PC-3 (cell line): ENCODE measurements around the gene ZCCHC14. TPM values are rescaled to one million over a fixed set of nuclear protein-coding genes. Genes with fewer than 3 reads are reported as not detected.

Experiments used
- ATAC-seq: fragments of 200-7000 bp; cut with Tn5 transposase; 2 replicates; pipeline ENCODE4 v1.9.1; 2020; ENCODE audit warnings: mild to moderate bottlenecking, moderate library complexity
- BruUV-seq: library from RNA; stranded (reverse); fragments of 400-500 nt; replicated peaks from 2 replicates; lab custom pipeline; 2021; lab: Mats Ljungman, UMichigan
- CTCF ChIA-PET: fragments of 300-600 bp; sonication (Branson Sonifier 250); formaldehyde crosslinking; loops from one replicate; lab custom pipeline; 2022; ENCODE audit warnings: antibody characterized with exemption; lab: Charles Lee
- POLR2A ChIA-PET: fragments of 300-600 bp; sonication (Branson Sonifier 250); formaldehyde crosslinking; loops from one replicate; lab custom pipeline; 2022; ENCODE audit warnings: antibody characterized with exemption; ENCODE audit not compliant: unreplicated experiment; lab: Charles Lee
- DNase-seq: peaks from one replicate; pipeline ENCODE4 v3.0.0-alpha.2; 2015
- H2AFZ ChIP-seq: fragments of 300-600 bp; sonication (generic); 2 replicates; pipeline ENCODE4 v1.6.0; 2016; ENCODE audit warnings: antibody characterized with exemption, low read length
- H3F3A ChIP-seq: fragments of 300-600 bp; sonication (generic); one replicate; pipeline ENCODE4 v1.6.0; 2017; ENCODE audit warnings: antibody characterized with exemption, low read length, control low read depth, mild to moderate bottlenecking; ENCODE audit not compliant: unreplicated experiment
- H3K27ac ChIP-seq: fragments of 300-600 bp; sonication (generic); 2 replicates; pipeline ENCODE4 v1.5.1; 2016; ENCODE audit warnings: mild to moderate bottlenecking, low read length
- H3K27me3 ChIP-seq: fragments of 300-600 bp; sonication (generic); 2 replicates; pipeline ENCODE4 v1.6.1; 2016; ENCODE audit warnings: low read length, mixed read lengths
- H3K36me3 ChIP-seq: fragments of 300-600 bp; sonication (generic); 2 replicates; pipeline ENCODE4 v1.6.1; 2016; ENCODE audit warnings: low read depth, mixed run types, low read length, mixed read lengths
- H3K4me1 ChIP-seq: fragments of 300-600 bp; sonication (generic); 2 replicates; pipeline ENCODE4 v1.5.1; 2016; ENCODE audit warnings: low read length; ENCODE audit not compliant: insufficient read depth
- H3K4me2 ChIP-seq: fragments of 300-600 bp; sonication (generic); 2 replicates; pipeline ENCODE4 v1.6.0; 2016; ENCODE audit warnings: low read length
- H3K4me3 ChIP-seq: fragments of 300-600 bp; sonication (generic); 2 replicates; pipeline ENCODE4 v1.5.1; 2016; ENCODE audit warnings: mild to moderate bottlenecking, low read length, mixed read lengths
- H3K79me2 ChIP-seq: fragments of 300-600 bp; sonication (generic); 2 replicates; pipeline ENCODE4 v1.6.1; 2017; ENCODE audit warnings: low read length, mixed read lengths
- H3K9ac ChIP-seq: fragments of 300-600 bp; sonication (generic); 2 replicates; pipeline ENCODE4 v1.6.0; 2016; ENCODE audit warnings: mild to moderate bottlenecking, low read length
- H3K9me2 ChIP-seq: fragments of 300-600 bp; sonication (generic); replicated peaks from 2 replicates; pipeline ENCODE4 v1.6.1; 2016; ENCODE audit warnings: mixed run types, low read length, mixed read lengths
- H3K9me3 ChIP-seq: fragments of 300-600 bp; sonication (generic); 2 replicates; pipeline ENCODE4 v1.6.1; 2016; ENCODE audit warnings: low read length, mixed read lengths
- H4K20me1 ChIP-seq: fragments of 300-600 bp; sonication (generic); 2 replicates; pipeline ENCODE4 v1.6.1; 2016; ENCODE audit warnings: low read length, mixed read lengths
- EZH2 ChIP-seq: fragments of 300-600 bp; sonication (generic); IDR thresholded peaks from one replicate; pipeline ENCODE4 v1.6.1; 2017; ENCODE audit warnings: antibody characterized with exemption, mild to moderate bottlenecking, low read length; ENCODE audit not compliant: unreplicated experiment
- EZH2phosphoT487 ChIP-seq: fragments of 300-600 bp; sonication (generic); IDR thresholded peaks from 2 replicates; pipeline ENCODE4 v1.6.1; 2018; ENCODE audit warnings: mild to moderate bottlenecking, antibody characterized with exemption, low read length, borderline replicate concordance
- intact Hi-C: fragments of 100-400 bp; cut with micrococcal nuclease; formaldehyde crosslinking; loops from 2 replicates; pipeline ENCODE4 v1.9.0; 2023
- total RNA-seq: library from RNA; depleted of rRNA; stranded (reverse); fragments of >200 nt; gene quantifications from 2 replicates; pipeline ENCODE4 v1.2.3, GENCODE V29; 2014
- TF ChIP-seq, protein P1 (sequence below): fragments of 300-600 bp; sonication (generic); conservative IDR thresholded peaks from 2 replicates; pipeline ENCODE4 v1.5.1; 2017; ENCODE audit warnings: antibody characterized with exemption, low read depth, mild to moderate bottlenecking, low read length

ZCCHC14 gene
- total RNA-seq, 1 experiment from 2014 or later: 5.3 TPM

DNA sequence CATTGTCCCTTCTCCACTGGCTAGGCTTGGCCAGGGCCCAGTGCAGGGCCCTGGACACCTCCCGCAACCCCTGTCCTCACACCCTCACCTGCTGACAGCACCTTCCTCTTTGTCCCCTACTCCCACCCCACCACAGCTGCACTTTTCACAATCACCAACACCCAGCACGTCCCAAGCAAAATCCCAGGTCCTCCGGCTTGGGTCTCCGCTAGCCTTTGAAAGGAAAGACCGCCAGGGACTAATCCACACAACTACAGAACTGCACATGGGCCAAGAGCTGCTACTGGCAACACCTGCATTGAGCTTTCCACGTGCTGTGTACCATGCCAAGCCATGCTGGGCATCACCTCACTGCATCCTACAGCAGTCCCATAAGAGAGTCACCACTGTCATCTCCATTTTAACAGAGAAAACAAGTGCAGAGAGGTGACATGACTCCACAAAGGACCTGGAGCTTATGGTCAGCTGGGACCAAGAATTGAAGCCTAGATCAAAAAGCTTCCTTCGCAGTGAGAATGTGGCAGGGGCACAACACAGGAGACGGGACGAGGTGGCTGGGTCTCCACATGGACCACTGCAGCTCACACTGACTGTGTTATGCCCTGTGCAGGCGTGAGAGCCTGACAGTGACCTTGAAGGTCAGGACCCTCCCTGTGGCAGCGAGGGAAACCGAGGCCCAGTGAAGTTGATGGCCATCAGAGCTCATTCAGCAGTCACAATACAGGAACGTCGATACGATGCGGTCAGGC is 131.8 kb downstream of the ZCCHC14 start:
- Histone ChIP-seq H3K9me3 (no peaks in the 10 kb centered on the region), H3K4me2 (no peak overlapping the region), H3K4me3 (no peak overlapping the region), H3K79me2 (0 out of 2 replicates have a peak, but pooled peaks cover 7% of the 10 kb centered on the region), H3K4me1 (no peaks in the 10 kb centered on the region), H3K27me3 (no peaks in the 10 kb centered on the region), H3K9me2 (no peaks in the 10 kb centered on the region), H2AFZ (no peak overlapping the region), H3K27ac (no peak overlapping the region), H3K9ac (no peak overlapping the region), H3F3A (no peaks in the 10 kb centered on the region), H4K20me1 (no peaks in the 10 kb centered on the region), H3K36me3 (no peaks in the 10 kb centered on the region; the same call in 1 of the 2 replicates)
- TF ChIP-seq, protein P1, sequence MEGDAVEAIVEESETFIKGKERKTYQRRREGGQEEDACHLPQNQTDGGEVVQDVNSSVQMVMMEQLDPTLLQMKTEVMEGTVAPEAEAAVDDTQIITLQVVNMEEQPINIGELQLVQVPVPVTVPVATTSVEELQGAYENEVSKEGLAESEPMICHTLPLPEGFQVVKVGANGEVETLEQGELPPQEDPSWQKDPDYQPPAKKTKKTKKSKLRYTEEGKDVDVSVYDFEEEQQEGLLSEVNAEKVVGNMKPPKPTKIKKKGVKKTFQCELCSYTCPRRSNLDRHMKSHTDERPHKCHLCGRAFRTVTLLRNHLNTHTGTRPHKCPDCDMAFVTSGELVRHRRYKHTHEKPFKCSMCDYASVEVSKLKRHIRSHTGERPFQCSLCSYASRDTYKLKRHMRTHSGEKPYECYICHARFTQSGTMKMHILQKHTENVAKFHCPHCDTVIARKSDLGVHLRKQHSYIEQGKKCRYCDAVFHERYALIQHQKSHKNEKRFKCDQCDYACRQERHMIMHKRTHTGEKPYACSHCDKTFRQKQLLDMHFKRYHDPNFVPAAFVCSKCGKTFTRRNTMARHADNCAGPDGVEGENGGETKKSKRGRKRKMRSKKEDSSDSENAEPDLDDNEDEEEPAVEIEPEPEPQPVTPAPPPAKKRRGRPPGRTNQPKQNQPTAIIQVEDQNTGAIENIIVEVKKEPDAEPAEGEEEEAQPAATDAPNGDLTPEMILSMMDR: no peak
- no peak for TF ChIP-seq EZH2phosphoT487
- TF ChIP-seq EZH2: no peak
- BruUV-seq: no TSS peak
- no peak for DNase-seq
- CTCF ChIA-PET: no interaction called here
- intact Hi-C loops: no loop called here
- no peak for ATAC-seq
- POLR2A ChIA-PET: no interaction called here

DNA sequence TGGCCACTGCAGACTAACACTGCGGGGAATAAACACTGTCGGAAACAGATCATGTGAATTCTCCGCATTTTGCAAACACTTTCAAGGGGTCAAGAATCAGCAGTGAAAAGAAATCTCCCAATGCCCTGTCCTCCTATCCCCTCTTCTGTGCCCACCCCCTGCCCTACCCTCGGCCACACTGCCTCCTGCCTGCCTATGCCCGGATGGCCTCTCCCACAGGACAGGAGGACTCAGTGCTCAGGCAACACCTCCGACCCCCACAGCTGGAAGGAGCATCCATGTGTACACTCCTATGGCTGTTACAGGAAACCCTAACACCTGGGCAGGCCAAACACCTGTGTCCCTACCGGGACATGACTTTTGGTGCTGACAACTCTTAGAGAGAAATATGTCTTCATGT is 133.7 kb downstream of the ZCCHC14 start:
- Histone ChIP-seq H3F3A (no peaks in the 10 kb centered on the region), H3K9ac (no peak overlapping the region), H3K36me3 (no peaks in the 10 kb centered on the region; the same call in 1 of the 2 replicates), H3K4me2 (no peak overlapping the region), H3K9me2 (no peaks in the 10 kb centered on the region), H3K79me2 (no peaks in the 10 kb centered on the region), H3K27me3 (no peaks in the 10 kb centered on the region), H3K27ac (no peak overlapping the region), H3K4me3 (no peak overlapping the region), H4K20me1 (no peaks in the 10 kb centered on the region), H2AFZ (no peak overlapping the region), H3K4me1 (no peaks in the 10 kb centered on the region), H3K9me3 (no peaks in the 10 kb centered on the region)
- intact Hi-C loops: no loop called here
- ChIA-PET CTCF (no interaction called here), POLR2A (no interaction called here)
- ATAC-seq: no peak
- DNase-seq: no peak
- TF ChIP-seq, protein P1: no peak
- TF ChIP-seq EZH2 (no peak), EZH2phosphoT487 (no peak)
- no TSS peak for BruUV-seq

DNA sequence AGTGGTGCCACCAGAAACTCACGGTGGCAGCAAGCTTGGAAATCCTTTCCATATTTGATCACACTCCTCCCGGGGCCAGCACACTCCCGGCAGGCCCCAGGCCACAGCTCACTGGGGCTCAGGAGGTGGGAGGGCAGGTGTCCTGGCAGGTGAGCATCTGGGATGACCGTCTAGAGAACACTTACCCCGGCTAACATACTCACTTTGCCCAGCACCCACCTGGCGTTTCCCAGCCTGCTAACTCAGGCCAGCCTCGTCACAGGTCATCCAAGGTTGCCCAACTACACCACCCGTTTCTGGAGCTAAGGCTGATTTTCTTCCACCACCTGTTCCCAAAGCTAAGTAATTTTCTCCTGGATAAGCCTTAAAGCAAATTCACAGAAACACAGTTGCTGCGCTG is 134.1 kb downstream of the ZCCHC14 start:
- intact Hi-C loops: no loop called here
- Histone ChIP-seq H3K9me3 (no peaks in the 10 kb centered on the region), H3K9ac (no peak overlapping the region), H3K4me2 (no peak overlapping the region), H3K36me3 (no peaks in the 10 kb centered on the region; the same call in 1 of the 2 replicates), H3K79me2 (no peaks in the 10 kb centered on the region), H2AFZ (no peak overlapping the region), H3K27ac (no peak overlapping the region), H3K9me2 (no peaks in the 10 kb centered on the region), H3K4me1 (no peaks in the 10 kb centered on the region), H4K20me1 (no peaks in the 10 kb centered on the region), H3K4me3 (no peak overlapping the region), H3K27me3 (no peaks in the 10 kb centered on the region), H3F3A (no peaks in the 10 kb centered on the region)
- CTCF ChIA-PET: no interaction called here
- no TSS peak for BruUV-seq
- DNase-seq: no peak
- no peak for ATAC-seq
- POLR2A ChIA-PET: no interaction called here
- no peak for TF ChIP-seq EZH2phosphoT487
- TF ChIP-seq, protein P1: no peak
- TF ChIP-seq EZH2: no peak
